NCI-H460 (cell line): ENCODE measurements around the gene RFX2. TPM values are rescaled to one million over a fixed set of nuclear protein-coding genes. Genes with fewer than 3 reads are reported as not detected.

Experiments used
- DNase-seq: peaks from one replicate; pipeline ENCODE4 v3.0.0-alpha.2; 2016; ENCODE audit warnings: low read depth; ENCODE audit errors: extremely low read depth
- total RNA-seq: library from RNA; depleted of rRNA; stranded (reverse); fragments of >200 nt; shearing (Covaris generic); gene quantifications from 2 replicates; pipeline ENCODE4 v1.2.3, GENCODE V29; 2014

Gene RFX2
- total RNA-seq, 1 experiment from 2014 or later = 5.2 TPM

DNA sequence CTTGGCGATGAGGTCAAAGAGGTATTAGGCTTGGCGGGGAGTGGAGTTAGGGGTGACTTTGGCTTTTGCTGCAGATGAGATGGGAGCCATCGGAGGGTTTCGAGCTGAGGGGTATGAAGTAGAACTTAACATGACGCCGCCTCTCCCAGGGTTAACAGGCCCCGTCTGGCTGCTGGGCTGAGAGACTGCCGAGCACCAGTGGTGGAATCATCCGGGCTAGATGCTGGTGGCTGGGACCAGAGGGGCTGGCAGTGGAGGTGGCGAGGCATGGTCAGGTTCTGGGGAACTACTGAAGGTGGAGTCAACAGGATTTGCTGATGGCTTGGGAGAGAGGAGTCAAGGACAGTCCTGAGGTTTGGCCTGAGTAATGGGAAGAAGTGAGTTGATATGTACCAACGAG is 4.9 kb downstream of the RFX2 start:
- no peak for DNase-seq

DNA sequence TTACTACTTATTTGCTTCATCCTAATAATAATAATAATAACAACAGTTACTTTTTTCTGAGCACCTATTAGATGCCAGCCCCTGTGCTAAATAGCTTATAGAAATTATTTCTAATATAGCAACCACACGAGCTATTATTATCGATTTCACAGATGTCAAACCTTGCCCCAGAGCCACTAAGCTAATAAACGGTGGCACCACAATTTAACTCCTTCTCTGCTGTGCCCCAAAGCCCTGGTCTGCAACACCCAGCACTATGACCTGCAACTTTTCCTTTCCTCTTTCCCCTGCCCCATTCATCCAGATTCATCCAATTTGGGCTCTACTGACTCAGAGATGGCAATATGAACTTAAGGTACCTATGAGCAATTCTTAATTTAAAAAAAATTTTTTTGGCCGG is 6.4 kb downstream of the RFX2 start:
- no peak for DNase-seq

DNA sequence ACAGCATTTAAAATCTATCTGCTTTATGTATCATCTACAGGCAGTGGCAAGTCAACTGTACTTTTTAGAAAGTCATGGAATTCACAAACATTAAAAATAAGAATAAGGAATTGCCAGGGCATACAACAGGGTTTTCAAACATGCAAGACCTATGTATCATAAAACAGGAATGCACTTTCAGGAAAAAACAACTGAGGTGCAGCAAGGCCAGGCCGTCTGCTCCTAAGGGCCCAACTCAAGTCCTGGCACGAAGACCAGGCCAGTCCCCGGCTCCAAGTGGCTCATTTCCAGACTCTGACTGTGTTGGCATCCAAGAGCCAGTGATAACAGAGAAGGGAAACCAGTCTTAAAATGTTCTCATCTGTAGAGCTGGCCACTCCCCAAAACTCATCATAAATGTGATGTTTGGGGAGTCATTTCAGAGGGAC is 7.1 kb downstream of the RFX2 start:
- DNase-seq = no peak

DNA sequence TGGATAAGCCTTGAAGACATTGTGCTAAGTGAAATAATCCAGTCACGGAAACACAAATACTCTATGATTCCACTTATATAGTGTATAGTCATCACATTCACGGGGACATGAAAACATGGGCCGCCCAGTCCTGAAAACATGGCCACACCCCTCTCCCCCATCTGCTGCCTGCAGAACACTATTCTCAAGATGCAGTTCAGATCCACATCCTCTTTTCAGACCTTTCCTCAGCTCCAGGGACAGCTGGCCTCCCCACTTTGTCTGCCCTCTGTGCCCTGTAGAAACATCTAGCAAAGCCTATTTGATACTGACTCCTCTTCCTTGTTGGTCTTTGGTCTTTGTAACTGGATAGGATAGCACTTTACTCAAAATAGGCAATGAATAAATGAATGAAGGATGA is 8.3 kb downstream of the RFX2 start:
- DNase-seq = no peak

DNA sequence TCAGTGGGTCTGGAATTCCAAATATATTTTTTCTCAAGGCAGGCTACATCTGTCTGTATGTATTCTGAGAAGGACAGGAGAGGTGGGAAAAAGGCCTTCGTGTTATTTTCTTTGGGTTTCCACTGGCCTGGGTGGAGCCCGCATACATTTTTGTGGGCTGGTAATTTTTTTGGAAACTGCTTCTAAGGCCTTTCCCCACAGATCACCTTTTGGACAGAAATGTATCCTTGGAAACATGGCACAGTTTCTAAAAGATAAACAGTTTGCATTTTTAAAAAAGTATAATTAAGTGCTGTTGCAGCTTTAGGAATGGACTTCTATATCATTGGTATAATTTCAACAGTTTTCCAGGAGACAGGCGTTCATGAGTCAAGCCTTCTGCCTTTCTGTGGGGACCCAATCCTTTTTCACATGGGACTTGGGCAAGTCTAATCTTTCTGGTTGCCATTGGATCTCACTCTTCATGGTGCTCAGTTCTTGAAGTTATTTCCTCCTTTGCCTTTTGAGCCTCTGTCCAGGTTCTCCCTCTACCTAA is 8.9 kb downstream of the RFX2 start:
- no peak for DNase-seq

DNA sequence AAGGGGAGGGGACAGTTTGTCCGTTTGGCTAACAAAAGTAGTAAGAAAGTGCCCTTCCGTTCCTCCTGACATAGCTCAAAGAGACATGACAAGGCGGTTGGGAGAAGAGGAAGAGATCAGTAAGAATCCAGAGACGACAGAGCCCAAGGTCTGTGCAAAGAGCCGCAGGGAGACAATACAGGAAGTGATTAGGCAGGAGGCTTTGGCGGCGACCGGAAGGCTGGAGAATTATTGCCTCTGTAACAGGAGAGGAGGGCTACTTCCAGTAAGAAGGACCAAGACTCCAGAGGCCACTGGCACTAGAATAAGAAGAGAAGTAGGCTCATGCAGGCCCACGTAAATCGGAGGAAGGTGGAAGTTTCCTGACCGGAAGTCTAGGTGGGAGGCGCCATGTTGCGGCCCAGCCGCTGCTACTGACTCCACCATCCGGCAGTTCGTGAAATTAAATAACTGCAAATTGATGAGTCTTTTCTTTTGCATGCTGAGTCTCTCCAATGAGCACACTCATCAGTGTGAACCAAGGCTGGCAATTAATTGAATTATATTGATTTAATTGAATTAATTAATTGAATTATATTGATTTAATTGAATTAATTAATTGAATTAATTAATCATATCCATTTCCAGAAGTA is 9.9 kb downstream of the RFX2 start:
- DNase-seq = no peak

DNA sequence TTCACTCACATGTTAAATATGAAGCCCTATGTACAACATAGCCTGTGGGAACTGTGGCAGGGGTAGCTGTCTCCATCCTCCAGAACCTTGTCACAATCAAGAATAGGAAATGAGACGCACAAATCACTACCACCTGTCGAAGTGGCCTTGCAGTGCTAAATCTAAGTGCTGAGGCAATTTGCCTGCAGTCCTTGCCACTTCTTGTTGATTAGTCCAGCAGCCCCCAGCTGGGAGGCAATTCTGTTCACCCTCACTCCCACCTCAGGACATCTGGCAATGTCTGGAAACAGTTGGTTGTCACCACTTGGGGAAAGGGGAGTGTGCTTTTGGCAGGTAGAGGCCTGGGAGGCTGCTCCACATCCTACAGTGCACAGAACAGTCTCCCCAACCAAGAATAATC is 10.7 kb downstream of the RFX2 start:
- DNase-seq = no peak

DNA sequence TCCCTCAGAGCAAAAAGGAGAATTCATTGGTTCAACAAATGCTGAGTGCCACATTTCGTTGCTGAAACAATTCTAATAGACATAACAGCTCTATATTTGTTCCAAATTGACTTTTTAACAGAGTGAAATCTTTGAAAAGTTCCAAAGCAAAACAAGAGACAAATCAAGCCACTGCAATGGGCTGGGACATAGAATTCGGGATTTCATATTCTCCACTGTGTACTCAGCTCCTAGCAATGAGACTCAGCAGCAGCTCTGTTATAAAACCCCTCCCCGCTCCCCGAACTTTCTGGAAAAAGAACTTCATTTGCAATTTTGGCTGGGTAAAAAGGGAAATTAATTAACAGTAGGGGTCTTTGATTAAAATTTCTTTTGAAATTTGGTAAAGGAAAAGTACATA is 11.3 kb downstream of the RFX2 start:
- no peak for DNase-seq

DNA sequence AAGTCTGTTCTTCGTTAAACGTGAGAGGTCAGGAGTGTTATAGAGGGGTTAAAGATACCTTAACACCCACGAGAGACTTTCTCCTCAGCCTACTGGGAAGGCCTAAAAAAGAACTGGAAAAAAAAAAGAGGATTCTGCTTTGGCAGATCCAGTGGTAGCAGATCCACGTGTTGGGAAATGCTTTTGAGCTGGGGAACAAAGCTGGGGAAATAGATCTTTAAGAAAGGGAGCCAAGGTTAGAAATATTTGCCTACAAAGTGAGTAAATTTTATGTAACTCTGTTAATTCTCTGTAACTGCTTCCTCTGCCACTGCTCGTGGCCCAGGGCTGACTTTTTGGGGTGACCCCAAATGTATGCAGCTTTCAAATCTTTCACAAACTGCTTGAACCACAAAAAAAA is 11.7 kb downstream of the RFX2 start:
- no peak for DNase-seq

DNA sequence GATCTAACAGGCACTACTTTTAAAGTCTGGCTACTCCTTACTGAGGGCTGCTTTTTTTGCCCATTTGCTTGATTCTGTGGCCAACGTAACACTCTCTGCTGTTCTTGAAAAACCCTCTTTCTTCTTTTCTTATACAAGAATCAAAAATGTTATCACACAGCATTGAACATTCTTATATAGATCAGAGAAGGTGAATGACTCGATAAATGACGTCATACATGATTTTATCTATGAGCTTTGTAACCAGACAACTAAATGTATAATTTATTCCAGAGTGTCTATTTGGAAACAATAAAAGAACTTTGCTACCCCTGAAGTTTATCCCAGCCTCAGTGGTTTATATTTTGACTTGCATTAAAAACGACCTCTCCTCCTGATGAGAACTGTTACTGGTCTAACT is 12.4 kb downstream of the RFX2 start:
- no peak for DNase-seq

DNA sequence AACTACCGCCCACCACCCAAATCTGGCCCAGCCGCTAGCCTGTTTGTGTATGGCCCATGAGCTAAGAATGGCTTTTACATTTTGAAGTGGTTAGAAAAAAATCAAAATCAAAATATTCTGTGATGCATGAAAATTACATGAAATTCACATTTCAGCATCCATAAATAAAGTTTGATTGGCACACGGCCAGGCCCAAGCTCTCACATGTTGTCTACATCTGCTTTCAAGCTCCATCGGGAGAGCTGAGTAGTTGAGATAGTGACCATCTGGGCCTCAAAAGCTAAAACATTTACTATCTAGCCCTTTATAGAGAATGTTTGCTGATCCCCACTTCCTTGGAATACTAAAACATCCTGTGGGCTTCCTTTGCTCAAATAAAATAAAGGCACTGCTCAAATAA is 14.5 kb downstream of the RFX2 start:
- DNase-seq = no peak

DNA sequence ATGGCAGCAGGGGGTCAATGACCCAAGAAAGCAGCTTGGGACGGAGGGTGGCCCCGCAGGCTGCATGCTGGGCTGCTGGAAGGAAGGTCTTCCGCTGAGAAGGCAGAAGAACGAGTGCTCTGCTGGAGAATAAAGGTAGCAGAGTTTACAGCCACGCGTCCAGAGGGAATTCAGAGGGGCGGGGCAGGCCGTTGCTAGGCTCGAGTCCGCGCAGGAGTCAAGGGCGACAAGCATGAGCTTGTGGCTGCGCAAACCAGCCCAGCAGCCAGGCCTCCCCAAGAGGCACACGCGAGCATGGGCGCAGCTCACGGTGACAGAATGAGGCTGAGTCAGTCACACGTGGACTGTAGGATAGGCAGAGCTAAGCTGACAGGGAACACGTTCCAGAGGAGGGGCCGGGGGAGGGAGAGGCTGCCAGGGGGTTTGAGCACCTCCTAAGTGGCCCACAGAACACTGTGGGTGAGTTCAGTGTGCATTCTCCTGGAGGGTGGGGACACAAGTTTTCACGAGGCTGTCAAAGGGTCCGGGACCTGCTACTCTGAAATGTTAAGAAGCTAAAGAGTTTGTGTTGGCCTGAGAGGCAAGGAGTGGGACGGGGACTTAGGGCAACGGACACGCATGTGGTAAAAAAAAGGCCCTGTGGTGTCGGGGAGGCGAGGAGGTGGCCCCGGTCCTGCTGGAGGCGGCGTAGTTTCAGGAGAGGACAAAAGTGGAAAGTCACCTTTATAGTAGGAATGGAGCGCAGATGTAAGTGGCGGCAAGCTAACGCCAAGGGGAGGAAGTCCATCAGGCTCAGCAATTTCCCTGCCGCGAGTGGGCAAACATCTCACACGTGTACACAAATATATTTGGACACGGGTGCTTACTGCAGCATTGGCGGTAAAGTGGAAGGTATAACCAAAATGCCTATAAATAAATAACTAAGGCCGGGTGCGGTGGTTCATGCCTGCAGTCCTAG is 17.7 kb downstream of the RFX2 start:
- peak; percentile 44 for DNase-seq

DNA sequence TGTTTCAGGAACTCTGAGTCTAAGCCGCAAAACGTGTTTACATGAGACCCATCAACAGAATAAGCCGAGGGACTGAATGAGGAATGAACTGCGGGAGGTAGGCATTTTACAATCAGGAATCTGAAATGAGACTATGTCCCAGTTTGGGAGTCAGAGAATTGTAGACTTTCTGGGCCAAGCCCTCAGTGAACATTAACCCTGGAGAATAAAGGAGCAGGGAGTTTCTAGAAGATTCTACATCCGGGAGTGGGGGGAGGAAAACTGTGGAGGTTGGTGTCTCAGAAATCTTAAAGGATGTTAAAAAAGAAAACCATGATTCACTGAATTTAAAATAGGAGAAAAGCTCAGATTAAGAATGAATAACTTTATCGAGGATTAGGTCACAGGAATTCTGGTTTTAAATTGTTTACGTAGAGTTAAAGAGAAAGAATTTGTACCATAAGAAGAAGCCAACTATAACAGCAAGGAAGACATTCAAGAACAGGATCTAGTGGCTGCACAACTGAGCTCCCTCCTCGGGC is 18.5 kb downstream of the RFX2 start:
- DNase-seq = no peak

DNA sequence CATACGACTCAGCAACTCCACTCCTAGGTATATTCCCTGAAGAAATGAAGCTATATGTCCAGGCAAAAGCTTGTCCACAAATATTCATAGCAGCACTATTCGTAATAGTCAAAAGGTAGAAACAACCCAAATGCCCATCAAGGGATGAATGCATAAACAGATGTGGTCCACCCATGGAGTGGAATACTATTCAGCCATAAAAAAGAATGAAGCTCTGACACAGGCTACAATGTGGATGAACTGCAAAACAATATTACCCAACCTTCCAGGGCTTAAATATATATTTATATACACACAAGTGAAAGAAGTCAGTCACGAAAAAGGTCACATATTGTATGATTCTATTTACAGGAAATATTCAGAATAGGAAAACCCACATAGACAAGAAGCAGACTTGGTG is 19.7 kb downstream of the RFX2 start:
- no peak for DNase-seq

DNA sequence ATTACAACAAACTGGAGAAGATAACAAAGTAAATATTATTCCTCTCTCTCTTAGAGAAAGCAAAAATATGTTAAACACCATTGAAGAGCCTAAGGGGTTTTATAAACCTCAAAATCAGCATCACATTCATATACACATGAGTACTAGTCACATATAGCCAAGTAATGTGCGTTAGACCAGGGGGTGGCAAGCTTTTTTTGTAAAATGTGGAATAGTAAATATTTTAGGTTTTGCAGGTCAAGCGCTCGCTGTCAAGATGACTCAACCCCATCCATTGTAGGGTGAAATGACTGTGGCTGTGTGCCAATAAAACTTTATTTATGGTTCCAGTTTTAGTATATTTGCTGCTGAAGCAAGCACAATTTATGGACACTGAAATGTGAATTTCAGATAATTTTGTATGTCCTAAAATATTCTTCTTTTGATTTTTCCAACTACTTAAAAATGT is 21.7 kb downstream of the RFX2 start:
- DNase-seq = no peak

DNA sequence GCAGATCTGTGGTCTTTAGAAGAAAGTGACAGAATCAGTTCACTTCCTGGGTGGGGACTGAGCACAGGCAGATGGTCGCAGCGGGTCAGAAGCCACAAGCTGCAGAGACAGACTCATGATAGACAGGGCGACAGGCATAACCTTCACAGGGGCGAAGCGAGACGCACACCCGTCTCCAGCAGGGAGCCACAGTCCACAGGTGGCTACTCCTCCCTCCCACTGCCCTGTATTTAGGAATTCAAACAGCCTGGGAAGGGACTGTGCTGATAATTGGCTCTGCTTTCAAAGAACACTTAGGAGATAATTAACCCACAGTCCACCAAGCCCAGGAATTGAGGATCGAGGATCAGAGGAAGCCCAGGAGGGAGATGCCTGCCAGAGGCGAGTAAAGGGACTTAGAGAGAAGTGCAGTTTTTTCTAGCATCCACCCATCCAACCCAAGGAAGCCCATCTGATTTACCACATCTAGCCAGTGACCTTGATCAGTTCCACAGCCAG is 23.2 kb downstream of the RFX2 start:
- no peak for DNase-seq

DNA sequence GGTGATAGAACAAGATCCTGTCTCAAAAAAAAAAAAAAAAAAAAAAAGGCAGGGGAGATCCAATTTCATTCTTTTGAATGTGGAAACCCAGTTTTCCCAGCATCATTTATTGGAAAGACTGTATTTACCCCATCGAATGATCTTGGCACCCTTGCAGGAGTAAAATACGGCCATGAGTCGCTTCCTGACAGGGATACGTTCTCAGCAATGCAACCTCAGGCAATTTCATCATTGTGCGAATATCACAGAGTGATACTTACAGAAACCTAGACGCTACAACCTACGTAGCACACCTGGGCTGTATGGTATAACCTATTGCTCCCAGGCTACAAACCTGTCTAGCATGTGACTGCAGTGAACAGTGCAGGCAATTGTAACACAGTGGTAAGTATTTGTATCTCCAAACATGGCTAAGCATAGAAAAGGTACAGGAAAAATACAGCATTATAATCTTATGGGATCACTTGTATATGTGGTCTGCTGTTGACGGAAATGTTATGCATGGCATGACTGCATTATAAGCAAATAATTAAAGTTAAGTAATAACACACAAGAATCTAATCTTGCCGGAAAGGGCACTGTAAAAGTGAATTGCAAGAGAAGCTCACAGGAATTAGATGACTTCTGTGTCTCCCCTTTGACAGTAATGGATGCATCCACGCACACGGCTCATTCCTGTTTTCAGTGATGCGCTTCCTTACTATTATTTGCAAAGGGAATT is 24.1 kb downstream of the RFX2 start:
- DNase-seq = no peak

DNA sequence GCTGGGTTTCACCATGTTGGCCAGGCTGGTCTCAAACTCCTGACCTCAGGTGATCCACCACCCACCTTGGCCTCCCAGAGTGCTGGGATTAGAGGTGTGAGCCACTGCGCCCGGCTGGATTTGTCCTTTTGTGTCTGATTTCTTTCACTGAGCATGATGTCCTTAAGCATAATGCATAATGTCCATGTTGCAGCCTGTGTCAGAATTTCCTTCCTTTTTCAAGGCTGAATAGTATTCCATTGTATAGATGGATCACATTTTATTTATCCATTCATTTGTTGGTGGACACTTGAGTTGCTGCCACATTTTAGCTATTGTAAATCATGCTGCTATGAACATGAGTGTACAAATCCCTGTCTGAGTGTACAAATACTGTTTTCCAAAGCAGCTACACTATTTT is 25.5 kb downstream of the RFX2 start:
- no peak for DNase-seq

DNA sequence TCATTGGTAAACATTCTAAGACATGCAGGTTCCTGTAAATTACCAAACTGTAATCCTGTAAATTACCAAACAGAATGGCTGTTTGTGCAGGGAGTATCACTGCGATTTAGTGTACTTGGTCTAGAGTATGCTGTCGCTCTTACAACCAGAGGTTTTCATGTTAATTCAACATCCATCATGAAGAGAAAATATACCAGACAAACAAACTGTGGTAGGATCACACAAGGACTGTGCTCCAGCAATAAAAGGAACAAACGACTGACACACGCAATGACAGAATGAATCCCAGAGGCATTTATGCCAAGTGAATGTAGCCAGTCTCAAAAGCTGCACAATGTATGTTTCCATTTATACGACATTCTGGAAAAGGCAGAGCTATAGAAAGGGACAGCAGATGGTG is 31.2 kb downstream of the RFX2 start:
- no peak for DNase-seq

DNA sequence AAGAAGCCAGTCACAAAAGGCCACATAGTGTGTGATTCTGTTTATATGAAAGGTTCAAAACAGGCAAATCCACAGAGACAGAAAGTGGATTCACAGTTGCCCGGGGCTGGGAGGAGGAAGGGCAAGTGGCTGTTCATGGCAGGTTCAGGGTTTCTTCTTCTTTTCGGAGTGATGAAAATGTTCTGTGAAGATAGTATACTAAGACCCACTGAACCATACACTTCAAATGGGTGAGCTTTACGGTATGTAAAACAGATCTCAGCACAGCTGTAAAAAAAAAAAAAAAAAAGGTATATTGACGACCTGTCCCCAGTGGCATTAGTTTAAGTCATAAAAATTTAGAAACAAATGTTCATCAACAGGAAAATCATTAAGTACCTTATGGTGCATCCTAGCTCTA is 32.2 kb downstream of the RFX2 start:
- no peak for DNase-seq
